ENCODE results near the gene CAPN2. TPM values are rescaled to one million over a fixed set of nuclear protein-coding genes. Genes with fewer than 3 reads are reported as not detected.

CAPN2 gene
- total RNA-seq, 2 donors from 2014 or later = 301 to 355 TPM

DNA sequence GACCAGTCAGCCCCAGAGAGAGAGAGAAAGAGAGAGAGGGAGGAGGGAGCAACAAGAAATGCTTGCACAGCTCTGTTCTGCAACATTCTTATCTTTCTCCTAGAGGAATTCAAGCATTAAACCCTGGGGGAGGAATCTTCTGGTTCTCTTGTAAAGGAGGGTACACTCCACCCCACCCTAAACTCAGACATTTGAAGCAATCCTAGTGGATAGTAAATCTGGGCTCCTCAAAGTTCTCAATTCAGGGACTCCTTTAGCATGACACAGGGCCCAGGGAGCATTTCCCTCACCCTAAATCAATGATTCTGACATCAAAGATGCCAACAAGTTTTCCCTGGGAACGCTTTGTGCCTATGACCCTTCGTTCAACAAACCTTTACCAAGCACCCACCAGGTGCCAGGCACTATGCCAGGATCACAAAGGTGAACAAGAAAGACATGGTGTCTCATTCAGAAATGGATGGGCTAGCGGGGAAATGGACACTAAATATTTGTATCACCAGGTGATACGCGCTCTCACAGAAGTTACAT is 11.9 kb upstream of the CAPN2 start:
- intact Hi-C loops (cut with DNase I, micrococcal nuclease) = no loop called here
- no peak for ATAC-seq
- DNase-seq = no peak

DNA sequence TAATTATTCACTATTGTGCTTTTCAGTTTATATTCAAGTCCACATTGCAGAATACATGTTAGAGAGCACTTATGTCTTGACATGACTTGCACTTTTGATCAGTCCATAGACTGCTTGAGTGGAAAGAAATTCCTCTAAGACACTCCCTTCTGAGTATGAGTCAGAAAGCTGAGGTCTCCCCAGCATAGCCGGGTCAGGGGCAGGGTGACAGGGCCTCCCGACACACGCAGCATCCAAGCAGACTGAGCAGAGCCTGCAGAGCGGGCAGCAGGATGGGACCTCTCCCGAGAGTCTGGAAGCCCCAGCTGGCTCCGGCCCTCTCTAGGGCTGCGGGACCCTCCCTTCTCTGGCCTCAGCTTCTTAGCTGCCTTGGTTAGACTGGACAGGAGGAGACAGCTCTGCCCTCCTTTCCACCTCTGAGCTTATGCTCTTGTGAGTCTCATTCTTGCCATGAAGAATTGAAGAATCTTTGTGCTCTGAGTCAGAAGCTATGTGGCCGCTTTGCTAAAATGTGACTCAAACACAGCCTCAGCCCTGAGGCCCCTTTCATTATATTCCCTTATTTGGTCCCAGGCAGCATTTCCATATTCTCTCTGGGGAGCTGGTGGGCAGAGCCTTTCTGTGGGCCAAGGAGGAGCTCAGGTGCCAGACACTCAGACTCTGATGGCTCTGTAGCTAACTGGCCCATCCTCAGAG is 11.2 kb upstream of the CAPN2 start:
- DNase-seq (no peak), ATAC-seq (peak; percentile 11)
- intact Hi-C loops (cut with DNase I, micrococcal nuclease) = no loop called here

DNA sequence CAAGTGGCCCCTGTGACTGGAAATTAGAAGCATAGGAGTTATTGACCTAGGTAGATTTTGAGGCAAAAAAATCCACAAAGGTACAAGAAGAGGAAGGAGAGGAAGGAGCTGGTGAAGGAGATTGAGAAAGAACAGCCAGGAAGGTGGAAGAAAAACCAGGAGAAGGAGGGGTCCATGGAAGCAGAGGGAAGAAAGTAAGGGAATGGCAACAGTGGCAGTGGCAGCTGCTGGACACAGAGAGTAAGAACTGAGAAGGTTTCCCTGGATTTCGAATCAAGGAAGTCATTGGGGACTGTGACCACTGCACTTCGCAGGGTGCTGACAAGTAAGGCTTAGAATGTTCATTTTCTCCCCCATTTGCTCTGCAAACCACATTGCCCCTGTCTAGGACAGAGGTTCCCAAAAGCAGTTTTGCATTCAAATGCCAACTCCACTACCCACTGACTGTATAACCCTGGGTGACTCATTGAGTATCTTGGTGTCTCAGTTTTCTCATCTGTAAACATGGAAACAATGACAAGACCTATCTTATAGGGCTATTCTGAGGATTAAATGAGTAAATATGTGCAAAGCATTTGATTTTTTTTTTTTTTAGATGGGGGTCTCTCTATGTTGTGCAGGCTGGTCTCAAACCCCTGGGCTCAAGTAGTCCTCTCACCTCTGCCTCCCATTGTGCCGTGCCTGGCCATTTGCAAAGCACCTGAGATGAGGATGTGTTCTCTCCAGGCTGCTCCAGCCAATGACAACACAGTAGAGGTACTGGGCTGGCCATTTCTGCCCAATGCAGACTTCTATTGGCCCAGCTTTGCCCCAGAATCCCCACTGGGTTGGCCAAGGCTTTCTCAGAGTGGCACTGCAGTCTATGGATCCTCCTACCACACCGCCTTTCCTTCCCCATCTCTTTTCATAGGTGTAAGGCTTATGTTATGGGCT is 9.3 kb upstream of the CAPN2 start:
- DNase-seq (no peak), ATAC-seq (no peak)
- intact Hi-C loops (cut with DNase I, micrococcal nuclease) = no loop called here

DNA sequence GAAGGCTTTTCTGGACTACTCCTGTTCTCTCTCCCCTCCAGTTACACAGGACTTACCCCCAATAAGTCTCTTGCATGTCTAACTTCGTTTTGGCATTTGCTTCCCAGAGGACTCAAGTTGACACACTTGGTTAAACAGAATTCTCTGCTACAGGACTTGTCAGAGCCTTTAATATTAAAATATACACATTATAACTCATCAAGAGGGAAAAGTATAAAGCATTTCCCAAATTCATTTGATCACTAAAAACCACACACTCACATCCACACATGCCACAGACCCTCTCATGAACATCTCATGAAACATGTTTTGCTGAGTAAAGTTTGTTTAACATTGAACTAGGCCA is 8.7 kb upstream of the CAPN2 start:
- DNase-seq (no peak), ATAC-seq (no peak)
- intact Hi-C loops (cut with DNase I, micrococcal nuclease) = no loop called here

DNA sequence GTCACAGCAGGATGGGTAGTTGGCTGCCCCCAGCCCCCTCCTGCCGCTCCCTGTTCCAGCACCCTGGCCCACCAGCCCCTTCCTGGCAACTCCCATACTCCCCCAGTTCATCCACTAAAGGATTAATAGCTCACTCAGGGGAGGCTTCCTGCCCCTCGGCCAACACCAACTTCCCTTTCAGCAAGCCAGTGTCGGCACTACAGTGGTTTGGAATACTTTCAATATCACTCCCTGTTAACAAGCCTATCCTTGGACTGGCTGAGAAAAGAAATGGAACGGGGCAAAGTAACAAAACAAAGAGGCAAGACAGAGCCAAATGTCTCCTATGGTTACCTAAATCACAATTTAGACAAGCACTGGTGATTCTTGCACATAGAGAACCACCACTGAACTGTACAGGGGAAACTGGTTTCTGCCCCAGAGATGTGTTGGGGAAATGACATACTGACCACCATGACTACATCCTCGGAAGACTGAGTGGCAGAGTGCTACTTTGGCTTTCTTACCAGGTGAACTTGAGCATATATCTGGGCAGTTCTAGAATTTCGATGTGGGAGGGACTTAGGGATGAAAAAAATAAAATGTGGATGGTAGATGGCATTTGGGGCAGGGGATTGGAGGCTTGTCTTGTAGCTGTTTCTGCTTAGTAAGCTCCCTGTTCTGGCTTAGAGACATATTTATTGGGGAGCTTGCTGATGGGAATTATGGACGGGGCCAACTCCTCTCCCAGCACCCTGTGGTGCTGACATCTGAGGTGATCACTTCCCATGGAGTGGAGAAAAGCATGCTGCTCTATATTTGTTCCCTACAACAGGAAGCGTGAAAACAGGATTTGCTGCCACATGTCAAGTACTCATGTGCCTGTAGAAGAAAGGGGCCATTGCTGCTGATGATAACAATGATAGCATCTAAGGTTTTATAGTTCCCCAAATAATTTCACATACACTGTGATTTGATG is 7.1 kb upstream of the CAPN2 start:
- DNase-seq (no peak), ATAC-seq (peak; percentile 29)
- intact Hi-C loops (cut with DNase I, micrococcal nuclease) = no loop called here

DNA sequence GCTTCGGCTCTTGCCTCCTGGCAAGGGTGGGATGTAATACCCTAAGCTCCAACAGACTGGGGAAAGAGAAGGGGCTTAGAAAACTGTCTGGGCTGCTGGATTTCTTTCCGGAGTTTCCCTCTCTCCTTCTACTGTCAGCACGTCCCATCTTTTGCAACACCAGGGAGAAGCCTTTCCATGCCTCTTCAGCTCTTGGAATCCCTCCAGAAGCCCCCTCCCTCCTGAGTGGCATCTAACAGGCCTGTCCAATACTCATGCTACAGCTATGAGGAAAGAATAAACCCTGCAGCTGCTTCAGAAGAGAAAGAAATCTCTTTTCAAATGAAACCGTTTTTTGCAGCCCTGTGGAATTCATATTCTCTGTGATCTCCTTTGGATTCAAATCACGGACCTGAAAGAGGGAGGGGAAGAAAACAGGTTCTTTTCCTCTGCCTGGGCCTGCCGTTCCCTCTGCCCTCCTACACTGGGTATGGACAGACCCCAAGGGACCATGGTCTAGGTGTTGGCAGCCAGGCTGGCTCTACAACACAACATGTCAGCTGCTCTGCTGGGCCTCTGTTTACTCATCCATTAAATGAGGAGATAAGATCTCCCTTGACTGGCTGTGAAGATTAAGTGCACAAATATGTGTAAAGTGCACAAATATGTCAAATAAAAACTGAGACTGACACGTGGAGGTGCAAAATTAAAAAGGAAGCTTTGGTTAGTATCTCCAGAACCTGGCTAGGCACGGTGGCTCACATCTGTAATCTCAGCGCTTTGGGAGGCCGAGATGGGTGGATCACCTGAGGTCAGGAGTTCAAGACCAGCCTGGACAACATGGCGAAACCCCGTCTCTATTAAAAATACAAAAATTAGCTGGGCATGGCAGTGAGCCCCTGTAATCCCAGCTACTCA is 6.0 kb upstream of the CAPN2 start:
- intact Hi-C loops (cut with DNase I, micrococcal nuclease) = no loop called here
- no peak for ATAC-seq
- DNase-seq = peak in 1 of 2 donors; percentile 54

DNA sequence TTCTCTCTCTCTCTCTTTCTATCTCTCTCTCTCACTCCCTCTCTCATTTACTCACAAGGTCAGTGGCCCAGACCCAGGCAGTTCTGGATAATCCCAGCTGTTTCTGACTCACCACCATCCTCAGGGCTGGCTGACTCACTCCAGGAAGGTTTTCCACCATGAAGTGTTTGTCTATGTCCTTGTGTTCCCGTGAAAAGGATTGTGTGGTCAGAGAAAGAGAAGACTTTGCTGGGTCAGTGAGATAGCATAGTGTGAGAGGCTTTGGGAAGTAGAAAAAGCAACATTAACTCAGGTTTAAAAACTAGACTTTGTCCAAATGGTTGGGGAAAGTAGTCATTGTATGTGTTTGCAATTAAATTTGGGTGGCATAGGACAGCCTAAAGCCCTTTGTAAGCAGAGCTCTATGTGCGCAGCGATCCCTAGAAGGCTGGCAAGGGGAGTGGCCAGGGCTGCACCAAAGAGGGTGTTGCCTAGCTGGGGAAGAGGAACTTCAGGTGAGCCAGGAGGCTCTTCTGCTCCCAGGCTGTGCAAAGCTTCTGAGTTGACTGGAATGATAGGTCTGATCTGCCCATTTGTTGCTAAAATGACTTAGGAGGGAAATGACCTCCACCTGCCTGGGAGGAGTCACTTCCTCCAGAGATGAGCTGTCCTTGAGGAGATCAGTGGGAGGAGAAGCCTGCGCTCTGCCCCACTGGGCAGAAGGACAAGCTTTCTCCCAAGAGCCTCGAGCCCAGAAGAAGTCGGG is 4.9 kb upstream of the CAPN2 start:
- ATAC-seq (peak; percentile 72), DNase-seq (peak; percentile 66 to 85)
- intact Hi-C loops (cut with DNase I, micrococcal nuclease) = no loop called here

DNA sequence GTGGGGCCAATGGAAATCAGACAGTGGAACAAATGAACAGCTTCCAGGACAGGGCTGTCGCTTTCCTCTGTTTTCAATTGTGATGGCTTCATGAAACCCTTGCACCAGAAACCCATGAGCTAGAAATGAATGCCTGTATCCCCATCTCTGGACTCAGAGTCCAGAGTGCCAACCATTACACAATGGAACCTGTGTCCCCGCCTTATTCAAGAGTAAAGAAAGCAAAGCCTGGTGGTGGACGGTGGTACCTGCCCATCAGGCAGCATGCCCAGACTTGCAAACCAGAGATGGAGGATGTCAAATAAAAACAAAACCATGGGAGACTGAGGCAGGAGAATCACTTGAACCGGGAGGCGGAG is 4.4 kb upstream of the CAPN2 start:
- peak in 1 of 2 donors; percentile 66 for DNase-seq
- intact Hi-C loops (cut with DNase I, micrococcal nuclease) = no loop called here
- ATAC-seq = peak; percentile 33

DNA sequence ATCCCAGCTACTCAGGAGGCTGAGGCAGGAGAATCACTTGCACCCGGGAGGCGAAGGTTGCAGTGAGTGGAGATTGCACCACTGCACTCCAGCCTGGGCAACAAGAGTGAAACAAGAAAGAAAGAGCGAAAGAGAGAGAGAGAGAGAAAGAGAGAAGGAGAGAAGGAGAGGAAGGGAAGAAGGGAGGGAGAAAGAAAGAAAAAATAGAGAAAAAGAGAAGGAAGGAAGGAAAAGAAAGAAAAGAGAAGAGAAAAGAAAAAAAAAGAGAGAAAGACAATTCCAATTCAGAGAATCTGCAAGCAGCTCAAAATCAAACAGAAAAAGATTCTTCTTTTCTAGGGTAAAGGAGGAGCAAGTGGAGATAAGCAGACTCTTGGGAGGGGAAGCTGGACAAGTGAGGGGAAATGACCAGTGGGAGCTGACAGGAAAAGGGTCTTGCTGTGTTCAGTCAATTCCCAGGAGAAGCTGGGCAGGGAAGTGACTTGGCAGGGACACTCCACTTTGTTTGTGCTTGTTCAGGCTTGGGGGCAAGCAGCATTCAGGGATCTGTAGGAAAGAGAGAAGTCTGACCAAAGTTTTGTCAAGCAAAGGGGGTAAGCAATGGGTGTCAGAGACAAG is 3.6 kb upstream of the CAPN2 start:
- no peak for DNase-seq
- ATAC-seq = no peak
- intact Hi-C loops (cut with DNase I, micrococcal nuclease) = no loop called here

DNA sequence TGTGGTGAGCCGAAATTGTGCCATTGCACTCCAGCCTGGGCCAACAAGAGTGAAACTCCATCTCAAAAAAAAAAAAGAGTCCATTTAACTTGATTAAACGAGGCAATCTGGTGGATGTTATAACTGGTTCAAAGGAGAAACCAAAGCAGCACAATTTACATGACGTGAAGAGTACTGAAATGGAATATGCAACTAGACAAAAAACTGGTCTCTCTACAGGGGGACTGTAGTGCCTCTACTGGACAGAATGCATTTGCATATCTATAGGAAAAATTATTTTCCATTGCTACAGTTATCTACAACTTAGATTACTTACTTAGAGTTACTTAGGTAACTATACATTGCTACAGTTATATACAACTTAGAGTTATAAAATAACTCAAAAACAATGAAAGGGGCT is 2.7 kb upstream of the CAPN2 start:
- ATAC-seq (no peak), DNase-seq (no peak)
- intact Hi-C loops (cut with DNase I, micrococcal nuclease) = no loop called here

DNA sequence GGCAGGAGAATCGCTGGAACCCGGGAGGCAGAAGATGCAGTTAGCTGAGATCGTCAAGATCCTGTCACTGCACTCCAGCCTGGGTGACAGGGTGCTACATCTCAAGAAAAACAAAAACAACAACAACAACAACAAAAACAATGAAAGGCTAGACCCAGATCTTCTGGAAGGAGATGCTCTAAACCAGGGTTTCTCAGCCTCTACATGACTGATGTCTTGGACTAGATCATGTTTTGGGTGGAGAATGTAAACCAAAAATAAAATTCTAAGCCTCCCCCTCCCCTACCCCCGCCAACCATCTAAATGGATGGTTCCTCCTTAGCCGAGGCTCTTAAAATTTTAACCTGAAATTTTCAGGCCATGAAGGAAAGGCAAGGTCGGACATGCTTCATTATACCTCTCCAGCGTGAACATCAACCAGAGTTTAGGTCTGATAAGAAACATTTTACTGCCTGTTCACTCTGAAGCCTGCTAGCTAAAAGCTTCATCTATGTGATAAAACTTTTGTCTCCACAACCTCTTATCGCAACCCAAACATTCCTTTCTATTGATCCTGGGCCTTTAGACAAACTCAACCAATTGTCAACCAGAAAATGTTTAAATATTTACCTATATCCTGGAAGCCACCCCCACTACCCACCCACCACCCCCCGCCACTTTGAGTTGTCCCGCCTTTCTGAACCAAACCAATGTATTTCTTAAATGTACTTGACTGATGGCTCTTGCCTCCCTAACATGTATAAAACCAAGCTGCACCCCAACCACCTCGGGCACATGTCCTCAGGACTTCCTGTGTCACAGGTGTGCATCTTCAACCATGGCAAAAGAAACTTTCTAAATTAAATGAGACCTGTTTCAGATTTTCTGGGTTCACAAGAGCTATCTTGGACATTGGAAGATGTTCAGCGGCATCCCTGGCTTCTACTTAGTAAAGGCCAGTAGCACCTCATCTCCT is 1.9 kb upstream of the CAPN2 start:
- no peak for DNase-seq
- intact Hi-C loops (cut with DNase I, micrococcal nuclease) = loop anchor here (5.0 kb wide), 1 partner anchor 37 kb away; no protein-coding TSS in a partner anchor
- no peak for ATAC-seq

DNA sequence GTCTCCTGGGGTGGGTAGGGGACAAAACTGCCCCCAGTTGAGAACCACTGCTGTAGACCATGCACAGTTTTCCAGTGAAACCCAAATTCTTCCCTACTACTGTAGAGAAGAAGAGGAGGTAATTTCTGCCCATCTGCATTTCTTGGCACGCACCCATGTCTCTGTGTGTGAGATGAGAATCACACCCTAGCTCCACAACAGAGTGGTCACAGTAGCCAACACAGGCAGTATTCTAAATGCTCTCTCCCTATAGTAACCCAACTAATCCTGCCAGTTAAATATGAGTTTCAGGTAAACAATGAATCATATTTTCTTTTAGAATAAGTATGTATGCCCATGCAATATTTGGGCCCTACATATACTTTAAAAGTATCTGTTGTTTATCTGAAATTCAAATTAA is 1.2 kb upstream of the CAPN2 start:
- intact Hi-C loops (cut with DNase I, micrococcal nuclease) = loop anchor here (5.0 kb wide), 1 partner anchor 36 kb away; no protein-coding TSS in a partner anchor
- ATAC-seq (no peak), DNase-seq (peak; percentile 42 to 60)

DNA sequence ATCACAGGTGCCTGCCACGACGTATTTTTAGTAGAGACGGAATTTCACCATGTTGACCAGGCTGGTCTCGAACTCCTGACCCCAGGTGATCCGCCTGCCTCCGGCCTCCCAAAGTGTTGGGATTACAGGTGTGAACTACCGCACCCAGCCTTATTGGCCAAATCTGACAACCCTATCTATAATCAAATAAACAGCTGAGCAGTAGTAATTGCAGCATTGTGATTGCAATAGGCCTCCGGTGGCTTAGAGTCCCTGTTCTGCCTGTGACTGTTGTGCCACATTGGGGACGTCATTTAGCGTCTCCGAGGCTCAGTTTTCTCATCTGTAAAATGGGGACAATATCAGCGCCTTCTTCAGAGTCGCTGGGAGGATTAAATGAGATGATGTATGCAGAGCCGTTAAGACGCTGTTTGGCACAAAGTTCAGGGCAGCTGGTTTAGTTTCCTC is 569 bp upstream of the CAPN2 start:
- ATAC-seq (peak; percentile 10), DNase-seq (no peak)
- intact Hi-C loops (cut with DNase I, micrococcal nuclease) = loop anchor here (5.0 kb wide), 1 partner anchor 36 kb away; no protein-coding TSS in a partner anchor

DNA sequence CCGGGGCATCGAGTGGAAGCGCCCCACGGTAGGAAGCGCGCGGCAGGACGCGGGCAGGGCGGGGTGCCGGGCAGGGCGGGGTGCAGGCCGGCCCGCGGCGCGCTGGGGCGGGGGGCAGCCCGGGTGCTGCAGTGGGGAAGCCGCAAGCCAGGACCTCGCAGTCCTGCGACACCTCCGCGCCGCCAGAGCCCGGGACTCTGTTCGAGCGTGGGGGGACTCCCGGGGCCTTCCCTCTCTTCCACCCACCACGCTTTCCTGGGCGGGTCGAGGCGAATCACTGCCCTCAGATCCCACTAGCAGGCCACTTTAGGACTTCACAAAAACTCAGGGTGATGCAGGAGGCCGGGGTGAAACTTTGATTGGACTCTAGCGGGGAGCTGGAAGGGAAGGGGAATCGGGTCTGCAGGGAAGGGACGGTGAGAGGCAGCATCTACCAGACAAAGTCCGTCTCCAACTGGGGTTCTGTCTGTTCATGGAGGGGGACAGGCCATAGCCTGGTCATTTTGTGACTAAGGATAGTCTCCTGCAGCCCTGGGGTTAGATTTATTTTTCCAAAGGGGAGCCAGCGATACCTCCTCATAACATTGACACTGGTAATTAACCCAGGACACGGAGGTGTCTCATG is 623 bp downstream of the CAPN2 start:
- peak in 1 of 2 donors; percentile 63 for DNase-seq
- intact Hi-C loops (cut with DNase I, micrococcal nuclease) = loop anchor here (5.0 kb wide), 1 partner anchor 34 kb away; no protein-coding TSS in a partner anchor
- peak; percentile 61 for ATAC-seq
